K562 (cell line): ENCODE results near the gene ARMH3. TPM values are rescaled to one million over a fixed set of nuclear protein-coding genes. Genes with fewer than 3 reads are reported as not detected.

Experiments used
- ATAC-seq: fragments of 200-7000 bp; cut with Tn5 transposase; 3 replicates; pipeline ENCODE4 v1.9.1; 2020; ENCODE audit warnings: moderate library complexity
- BruUV-seq: library from RNA; stranded (reverse); fragments of 400-500 nt; replicated peaks from 2 replicates; lab custom pipeline; 2021; lab: Mats Ljungman, UMichigan
- CTCF ChIA-PET: fragments of 300-600 bp; formaldehyde crosslinking; extraction: SDS; loops from one replicate; lab custom pipeline; 2021; ENCODE audit warnings: low intra/inter-chr PET ratio; lab: Yijun Ruan, JAX
- POLR2A ChIA-PET: fragments of 300-600, 350-650 bp; sonication (Branson Sonifier 250); formaldehyde crosslinking; extraction: SDS; loops from one replicate; lab custom pipeline; 2021; ENCODE audit warnings: antibody characterized with exemption, inconsistent platforms; lab: Yijun Ruan, JAX
- DNase-seq, 4 experiments: peaks; one replicate each; pipeline versions ENCODE4 v3.0.0 to v3.0.0-alpha.2; 2011 to 2018; ENCODE audit warnings: low spot score in 3 of 4, mixed read lengths in 3 of 4; ENCODE audit errors: extremely low read depth in 1 of 4
- FAIRE-seq: peaks from 2 replicates; lab custom pipeline; 2011; peaks lifted over from hg19 to GRCh38; lab: Jason Lieb, UNC
- H2AFZ ChIP-seq: 2 replicates; pipeline ENCODE4 v1.6.0; 2011; ENCODE audit warnings: low read depth, low read length, control low read depth, inconsistent platforms
- H3K27ac ChIP-seq: fragments of 200-600 bp; 3 replicates; pipeline ENCODE4 v1.8.0; 2011; ENCODE audit warnings: low read depth, mild to moderate bottlenecking, control low read depth, inconsistent platforms, low read length, moderate library complexity, mixed read lengths; ENCODE audit errors: extremely low read depth
- H3K27me3 ChIP-seq, 2 experiments: fragments of 300-600 bp in 1 of 2; 2 replicates in 1 of 2; 3 replicates in 1 of 2; pipeline versions ENCODE4 v1.6.0 to v1.8.0; 2011; ENCODE audit warnings: inconsistent platforms in 2 of 2, low read length in 2 of 2, mild to moderate bottlenecking in 1 of 2, mixed read lengths in 1 of 2, moderate library complexity in 1 of 2; ENCODE audit not compliant: control insufficient read depth in 2 of 2, insufficient read depth in 2 of 2
- H3K36me3 ChIP-seq: fragments of 300-600 bp; 3 replicates; pipeline ENCODE4 v1.8.0; 2011; ENCODE audit warnings: mild to moderate bottlenecking, low read length, inconsistent platforms; ENCODE audit not compliant: control insufficient read depth, insufficient read depth
- H3K4me1 ChIP-seq, 2 experiments: fragments of 200-600 bp in 1 of 2; replicated peaks in 1 of 2; 2 replicates in 1 of 2; 3 replicates in 1 of 2; pipeline versions ENCODE4 v1.5.1 to v1.8.0; 2011; ENCODE audit warnings: inconsistent platforms in 2 of 2, low read length in 2 of 2, mild to moderate bottlenecking in 1 of 2, mixed read lengths in 1 of 2, moderate library complexity in 1 of 2; ENCODE audit not compliant: control insufficient read depth in 2 of 2, insufficient read depth in 2 of 2
- H3K4me2 ChIP-seq: 2 replicates; pipeline ENCODE4 v1.6.1; 2011; ENCODE audit warnings: low read length, control low read depth, inconsistent platforms, mixed read lengths; ENCODE audit not compliant: insufficient read depth
- H3K4me3 ChIP-seq: fragments of 200-600 bp; sonication (generic), shearing (Covaris generic); 2 replicates; pipeline ENCODE4 v1.5.1; 2016; ENCODE audit warnings: control low read depth, inconsistent platforms
- H3K79me2 ChIP-seq: fragments of 200-600 bp; 3 replicates; pipeline ENCODE4 v1.8.0; 2011; ENCODE audit warnings: low read length, inconsistent platforms; ENCODE audit not compliant: control insufficient read depth, insufficient read depth
- H3K9ac ChIP-seq, 2 experiments: 2 replicates each; pipeline versions ENCODE4 v1.6.0 to v1.6.1; 2011; ENCODE audit warnings: low read depth in 2 of 2, low read length in 2 of 2, control low read depth in 1 of 2, inconsistent platforms in 1 of 2, mild to moderate bottlenecking in 1 of 2, mixed read lengths in 1 of 2; ENCODE audit not compliant: insufficient read depth in 1 of 2
- H3K9me1 ChIP-seq: one replicate; pipeline ENCODE4 v1.6.0; 2011; ENCODE audit warnings: inconsistent platforms, mild to moderate bottlenecking, low read length, moderate library complexity; ENCODE audit not compliant: control insufficient read depth, insufficient read depth
- H3K9me3 ChIP-seq: replicated peaks from 2 replicates; pipeline ENCODE4 v1.5.1; 2011; ENCODE audit warnings: low read depth, low read length, inconsistent platforms; ENCODE audit not compliant: control insufficient read depth, insufficient read depth
- H4K20me1 ChIP-seq: replicated peaks from 2 replicates; pipeline ENCODE4 v1.6.1; 2011; ENCODE audit warnings: low read length, inconsistent platforms, mixed read lengths; ENCODE audit not compliant: control insufficient read depth, insufficient read depth
- ELK1 ChIP-seq: sonication (generic); formaldehyde crosslinking; IDR thresholded peaks from 2 replicates; pipeline ENCODE4 v1.8.1; 2022; ENCODE audit warnings: missing genetic modification reagents
- MCM3 ChIP-seq: fragments of 450-650 bp; IDR thresholded peaks from 2 replicates; pipeline ENCODE4 v1.6.1; 2016
- PHTF2 ChIP-seq: fragments of 250-450 bp; sonication (Bioruptor Pico); IDR thresholded peaks from 2 replicates; pipeline ENCODE4 v1.5.0; 2021; ENCODE audit warnings: mild to moderate bottlenecking
- SRSF1 ChIP-seq: fragments of 200-400 bp; formaldehyde crosslinking; IDR thresholded peaks from 2 replicates; pipeline ENCODE4 v1.6.1; 2017; ENCODE audit warnings: mild to moderate bottlenecking, low read depth, low read length, moderate library complexity
- TEAD2 ChIP-seq: fragments of 450-650 bp; IDR thresholded peaks from 2 replicates; pipeline ENCODE4 v1.6.1; 2016; ENCODE audit warnings: missing genetic modification characterization, control low read depth, missing compliant biosample characterization
- VEZF1 ChIP-seq: fragments of 200-800 bp; sonication (Bioruptor generic); IDR thresholded peaks from 2 replicates; pipeline ENCODE4 v1.6.1; 2017; ENCODE audit warnings: missing genetic modification characterization, missing compliant biosample characterization
- ZFP1 ChIP-seq: fragments of 450-650 bp; formaldehyde crosslinking; IDR thresholded peaks from 2 replicates; pipeline ENCODE4 v1.4.0; 2020; ENCODE audit warnings: mild to moderate bottlenecking, mixed read lengths
- ZNF449 ChIP-seq: fragments of 250-450 bp; sonication (Bioruptor Pico); IDR thresholded peaks from 2 replicates; pipeline ENCODE4 v1.8.0; 2022; ENCODE audit warnings: moderate library complexity, mild to moderate bottlenecking, inconsistent platforms
- WGBS: fragments of 100-300 bp; shearing (Covaris generic); methylation state at CpG from one replicate; pipeline ENCODE4 v1.1.6; 2016; ENCODE audit warnings: low coverage, mixed read lengths; ENCODE audit not compliant: insufficient coverage; ENCODE audit errors: missing lambda C conversion rate; 5-methylcytosine and 5-hydroxymethylcytosine counted together
- in situ Hi-C: fragments of 300-500 bp; cut with MboI; formaldehyde crosslinking; loops from 4 replicates; pipeline ENCODE4 v1.15.0; 2018; ENCODE audit warnings: inconsistent platforms, mixed read lengths
- intact Hi-C: fragments of 100-400 bp; cut with micrococcal nuclease; formaldehyde crosslinking; loops from 2 replicates; pipeline ENCODE4 v1.14.2; 2022
- polyA plus RNA-seq, 8 experiments: library from polyadenylated mRNA; depleted of rRNA in 4 of 8; stranded (reverse) in 5 of 8; unstranded in 3 of 8; fragments of >200 nt; fragmentation: Nextera tagmentation in 2 of 8; fragmentation: Illumina TruSeq in 1 of 8; extraction: Ambion mirVana in 2 of 8; extraction: Trizol in 1 of 8; gene quantifications; 2 replicates each; pipeline versions ENCODE4 v1.2.1 to v1.2.3, GENCODE V29; 2011 to 2014; ENCODE audit warnings: inconsistent platforms in 1 of 8, missing spikeins in 1 of 8
- total RNA-seq, 7 experiments: library from RNA; depleted of rRNA in 6 of 7; stranded (reverse); fragments of >200 nt in 6 of 7; fragmentation: Illumina TruSeq in 2 of 7; extraction: Trizol in 2 of 7; gene quantifications; 2 replicates each; pipeline versions ENCODE4 v1.2.1 to v1.2.3, GENCODE V29; 2011 to 2021; ENCODE audit warnings: low replicate concordance in 1 of 7

Gene ARMH3
- total and polyA plus RNA-seq, 9 of the 15 experiments (the other 6 are each of a cell fraction or from before 2014, with no cell fraction given): 0.29 to 0.73 TPM; not detected in 7

DNA sequence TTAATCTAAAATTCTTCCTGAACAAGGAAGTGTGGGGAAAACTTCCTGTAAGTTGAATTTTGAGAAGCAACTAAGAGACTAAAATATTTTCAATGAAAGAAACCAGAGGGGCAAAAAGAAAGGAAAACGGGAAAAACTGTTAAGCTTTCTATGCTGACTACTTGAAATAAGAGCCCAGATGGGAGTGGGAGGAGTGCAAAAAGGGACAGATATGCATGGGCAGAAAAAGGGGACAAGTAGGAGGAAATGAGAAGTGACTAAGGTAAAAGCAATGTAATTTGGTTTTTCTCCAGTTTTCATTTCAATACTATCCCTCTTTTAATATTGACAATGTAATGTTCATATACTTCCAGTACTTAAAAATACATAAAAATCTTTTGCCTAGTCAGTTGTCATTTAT is 248.8 kb downstream of the ARMH3 start:
- H3K79me2 ChIP-seq: peaks cover 35% of the 10 kb centered on the region
- no peak for ATAC-seq
- CTCF ChIA-PET: no interaction called here
- H3K27me3 ChIP-seq: no peaks in the 10 kb centered on the region
- no peak for FAIRE-seq
- H2AFZ ChIP-seq: no peak overlapping the region
- no peak overlapping the region for H3K4me2 ChIP-seq
- 90% methylated on average over 1 of the region's 1 CpG for WGBS
- BruUV-seq: no TSS peak
- no peaks in the 10 kb centered on the region for H3K9me3 ChIP-seq
- peaks cover 88% of the 10 kb centered on the region for H3K36me3 ChIP-seq
- no peaks in the 10 kb centered on the region for H3K4me1 ChIP-seq
- in situ Hi-C loops (no loop called here), intact Hi-C loops (no loop called here)
- H3K27ac ChIP-seq: no peak overlapping the region
- POLR2A ChIA-PET: no interaction called here
- no peaks in the 10 kb centered on the region for H4K20me1 ChIP-seq
- no peak overlapping the region for H3K4me3 ChIP-seq
- TF ChIP-seq MCM3 (no peak), PHTF2 (CRISPR knock-in tag) (no peak), ELK1 (CRISPR knock-in tag) (no peak), SRSF1 (no peak), TEAD2 (tag) (no peak), ZNF449 (CRISPR knock-in tag) (no peak), VEZF1 (CRISPR knock-in tag) (no peak), ZFP1 (CRISPR knock-in tag) (no peak)
- H3K9ac ChIP-seq: no peak overlapping the region
- no peak for DNase-seq
- H3K9me1 ChIP-seq: no peaks in the 10 kb centered on the region
